ENCODE results near the gene CLMN.
A peak's percentile ranks its signal among the peaks of the same experiment; 100 is the strongest.
"Not testable (repeated sequence)": the region's sequence is repeated elsewhere in the genome, so short reads cannot be mapped to it uniquely, and the experiment has no call there.

CLMN gene

DNA sequence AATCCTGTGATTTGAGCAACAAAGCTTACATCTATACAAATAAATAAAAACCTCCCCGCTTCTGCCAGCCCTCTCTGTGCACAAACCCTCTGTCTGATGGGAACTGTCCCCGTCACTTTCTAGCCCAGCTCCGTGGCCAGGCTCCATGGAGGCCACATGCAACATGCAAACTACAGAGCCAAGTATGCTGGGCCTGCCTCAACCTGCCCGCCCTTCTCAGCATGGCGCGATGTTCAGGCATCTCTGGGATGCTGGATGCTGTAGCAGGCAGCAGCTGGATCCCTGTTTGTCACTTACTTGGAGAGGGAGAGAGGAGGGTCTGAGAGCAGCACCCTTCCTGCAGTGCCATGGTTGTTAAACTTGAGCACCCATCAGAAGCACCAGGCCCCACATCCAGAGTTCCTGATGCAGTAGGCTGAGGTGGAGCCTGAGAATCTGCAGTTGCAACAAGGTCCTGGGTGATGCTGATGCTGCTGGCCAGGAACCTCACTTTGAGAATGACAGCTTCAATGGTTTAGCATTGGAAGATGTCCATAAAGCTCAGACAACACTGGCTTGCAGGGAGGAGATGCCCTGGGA, 32.4 kb downstream of the CLMN start:
- DNase-seq (ENCODE audit: low read depth in 2 of 2), result no peak

DNA sequence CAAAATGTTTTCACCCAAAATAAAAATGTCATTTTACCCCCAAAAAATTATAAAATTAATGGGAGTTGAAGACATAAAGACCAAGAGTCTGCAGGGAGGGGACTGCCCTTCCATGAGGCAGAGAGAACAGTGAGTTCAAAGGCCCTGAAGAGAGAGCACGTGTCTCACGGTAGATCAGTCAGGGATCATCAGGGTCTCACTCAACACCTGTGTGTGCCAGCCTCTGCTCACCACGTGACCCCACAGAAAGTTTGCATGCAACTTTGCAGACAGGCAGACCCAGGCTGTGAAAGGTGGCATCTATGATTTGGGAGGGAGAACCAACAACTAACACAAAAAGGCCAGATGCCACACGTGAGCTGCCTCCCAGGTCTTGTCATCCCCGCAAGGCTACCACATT, 33.1 kb downstream of the CLMN start:
- no peak for DNase-seq (ENCODE audit: low read depth in 2 of 2)

DNA sequence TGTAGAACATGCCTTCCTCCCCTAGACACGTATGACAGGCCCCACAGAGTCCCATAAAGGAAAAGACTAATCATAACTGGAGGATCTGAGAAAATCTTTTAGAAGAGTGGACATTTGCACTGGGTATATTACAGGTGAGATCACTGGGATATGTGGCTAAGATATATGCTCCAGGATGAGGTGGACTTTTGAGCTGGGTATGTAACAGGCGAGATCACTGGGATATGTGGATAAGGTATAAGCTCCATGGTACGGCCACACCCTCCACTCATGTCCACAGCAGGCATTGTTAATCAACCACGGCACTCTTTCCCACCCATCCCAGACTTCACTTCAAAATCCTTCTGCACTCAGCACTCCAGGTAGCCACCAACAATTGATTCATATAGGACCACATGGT, 34.1 kb downstream of the CLMN start:
- no peak for DNase-seq (ENCODE audit: low read depth in 2 of 2)

DNA sequence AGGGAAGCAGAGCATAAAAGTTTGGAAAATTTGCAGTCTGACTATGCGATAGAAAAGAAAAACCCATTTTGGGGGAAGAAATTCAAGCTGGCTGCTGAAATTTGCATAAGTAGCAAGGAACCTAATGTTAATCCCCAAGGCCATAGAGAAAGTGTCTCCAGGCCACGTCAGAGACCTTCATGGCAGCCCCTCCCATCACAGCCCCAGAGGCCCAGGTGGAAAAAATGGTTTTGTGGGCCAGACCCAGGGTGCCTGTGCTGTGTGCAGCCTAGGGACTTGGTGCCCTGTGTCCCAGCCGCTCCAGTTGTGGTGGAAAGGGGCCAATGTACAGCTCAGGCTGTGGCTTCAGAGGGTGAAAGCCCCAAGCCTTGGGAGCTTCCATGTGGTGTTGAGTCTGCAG, 35.9 kb downstream of the CLMN start:
- not testable (repeated sequence) for DNase-seq (ENCODE audit: low read depth in 2 of 2)

DNA sequence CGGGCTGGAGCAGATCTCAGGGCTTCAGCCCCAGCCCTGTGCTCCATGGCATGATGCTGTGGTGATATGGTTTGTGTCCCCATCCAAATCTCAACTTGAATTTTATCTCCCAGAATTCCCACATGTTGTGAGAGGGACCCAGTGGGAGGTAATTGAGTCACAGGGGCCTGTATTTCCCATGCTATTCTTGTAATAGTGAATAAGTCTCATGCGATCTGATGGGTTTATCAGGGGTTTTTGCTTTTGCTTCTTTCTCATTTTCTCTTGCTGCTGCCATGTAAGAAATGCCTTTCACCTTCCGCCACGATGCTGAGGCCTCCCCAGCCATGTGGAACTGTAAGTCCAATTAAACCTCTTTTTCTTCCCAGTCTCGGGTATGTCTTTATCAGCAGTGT, 36.7 kb downstream of the CLMN start:
- not testable (repeated sequence) for DNase-seq (ENCODE audit: low read depth in 2 of 2)

DNA sequence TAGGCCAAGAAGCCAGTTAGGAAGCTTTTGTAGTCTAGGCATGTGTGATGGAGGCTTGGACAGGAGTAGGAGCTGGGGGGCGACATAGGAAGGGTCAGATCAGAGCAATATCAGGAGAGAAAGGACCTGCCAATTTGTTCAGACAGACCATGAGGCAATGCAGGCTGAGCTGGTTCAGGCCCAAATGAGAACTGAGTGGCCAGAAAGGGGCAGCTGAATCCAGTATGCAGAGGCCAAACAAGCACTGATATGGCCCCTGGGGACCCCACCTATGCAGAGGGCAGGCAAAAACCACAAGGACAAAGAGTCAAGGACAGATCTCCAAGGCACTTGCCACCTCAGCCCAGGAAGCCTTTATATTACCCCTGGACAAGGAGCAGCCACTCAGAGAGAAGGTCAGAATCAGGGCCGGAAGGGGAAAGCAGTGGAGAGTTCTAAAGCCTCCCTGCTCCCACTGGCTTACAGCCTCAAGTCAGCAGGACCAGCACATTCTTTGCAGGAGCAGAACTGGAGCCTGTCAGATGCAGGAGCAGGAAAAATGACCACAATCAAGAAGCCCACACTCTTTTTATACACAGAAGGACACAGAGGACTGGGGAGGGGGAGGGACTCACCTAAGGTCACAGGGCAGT, 37.2 kb downstream of the CLMN start:
- no peak for DNase-seq (ENCODE audit: low read depth in 2 of 2)

DNA sequence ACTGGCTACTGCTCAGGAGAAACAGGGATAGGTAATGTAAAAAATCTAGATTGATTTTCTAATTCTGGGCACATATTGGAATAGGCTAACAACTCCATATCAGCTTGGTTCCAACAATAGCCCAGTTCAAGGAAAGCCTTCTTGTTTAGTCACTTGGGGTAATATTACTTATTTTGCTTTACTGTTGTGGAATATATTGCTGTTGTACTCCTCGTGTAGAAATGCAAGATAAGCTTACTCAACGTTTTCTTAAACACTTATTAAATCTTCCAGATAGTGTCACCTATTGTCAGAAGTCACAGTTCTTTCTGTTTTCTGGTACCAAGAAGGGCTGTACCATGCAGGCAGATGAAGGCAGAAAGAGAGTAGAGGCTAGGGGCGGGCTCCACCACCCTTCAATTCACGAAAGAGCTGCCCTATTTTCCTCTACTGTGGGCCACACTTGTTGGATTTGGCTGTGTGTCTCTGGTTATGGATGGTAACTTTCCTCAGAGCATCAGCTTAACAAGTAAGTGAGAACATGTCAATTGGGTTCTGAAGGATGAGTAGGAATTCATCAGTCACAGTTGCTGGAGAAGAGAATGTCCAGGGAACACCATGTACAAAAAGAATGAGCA, 38.0 kb downstream of the CLMN start:
- DNase-seq (ENCODE audit: low read depth in 2 of 2), result no peak

DNA sequence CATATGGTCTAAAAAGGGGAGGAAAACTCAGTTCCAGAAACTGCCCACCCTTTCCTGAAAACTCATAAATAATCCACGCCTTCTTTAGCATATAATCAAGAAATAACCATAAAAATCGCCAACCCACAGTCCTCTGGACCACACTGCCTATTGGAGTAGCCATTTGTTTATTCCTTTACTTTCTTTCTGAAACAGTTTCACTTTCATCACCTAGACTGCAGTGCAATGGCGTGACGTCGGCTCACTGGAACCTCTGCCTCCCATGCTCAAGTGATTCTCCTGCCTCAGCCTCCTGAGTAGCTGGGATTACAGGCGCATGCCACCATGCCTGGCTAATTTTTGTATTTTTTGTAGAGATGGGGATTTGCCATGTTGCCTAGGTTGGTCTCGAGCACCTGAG, 44.2 kb downstream of the CLMN start:
- no peak for DNase-seq (ENCODE audit: low read depth in 2 of 2)

DNA sequence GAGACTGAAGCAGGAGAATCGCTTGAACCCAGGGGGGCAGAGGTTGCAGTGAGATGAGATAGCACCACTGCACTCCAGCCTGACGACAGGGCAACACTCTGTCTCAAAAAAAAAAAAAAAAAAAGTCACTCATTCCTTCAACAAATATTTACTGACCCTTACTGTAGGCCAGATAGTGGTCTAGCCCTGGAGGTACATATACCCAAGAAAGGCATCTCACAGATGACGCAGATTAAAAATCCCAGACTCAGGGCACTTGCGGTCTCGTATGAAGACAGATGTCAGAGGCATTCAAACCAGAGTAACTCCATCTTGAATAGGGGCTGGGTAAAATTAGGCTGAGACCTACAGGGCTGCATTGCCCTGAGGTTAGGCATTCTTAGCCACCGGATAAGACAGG, 44.8 kb downstream of the CLMN start:
- no peak for DNase-seq (ENCODE audit: low read depth in 2 of 2)

DNA sequence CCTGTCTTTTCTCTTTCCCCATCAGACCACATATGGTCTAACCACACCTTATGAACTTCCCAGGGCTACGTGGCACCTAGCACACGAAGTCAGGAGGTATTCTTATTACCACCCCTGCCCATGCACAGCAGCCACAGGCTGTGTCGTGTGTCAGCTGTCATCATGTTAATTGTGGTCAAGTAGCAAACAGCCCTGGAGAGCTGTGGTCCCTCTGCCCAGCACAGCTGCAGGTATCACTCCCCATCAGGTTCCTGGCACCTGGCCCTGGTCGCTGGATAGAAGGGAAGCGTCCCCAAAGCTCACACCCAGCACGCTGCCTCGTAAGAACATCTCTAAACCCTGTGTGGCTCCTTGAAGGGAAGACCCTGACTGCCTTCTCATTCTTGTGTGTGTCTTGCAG, 45.4 kb downstream of the CLMN start:
- no peak for DNase-seq (ENCODE audit: low read depth in 2 of 2)

DNA sequence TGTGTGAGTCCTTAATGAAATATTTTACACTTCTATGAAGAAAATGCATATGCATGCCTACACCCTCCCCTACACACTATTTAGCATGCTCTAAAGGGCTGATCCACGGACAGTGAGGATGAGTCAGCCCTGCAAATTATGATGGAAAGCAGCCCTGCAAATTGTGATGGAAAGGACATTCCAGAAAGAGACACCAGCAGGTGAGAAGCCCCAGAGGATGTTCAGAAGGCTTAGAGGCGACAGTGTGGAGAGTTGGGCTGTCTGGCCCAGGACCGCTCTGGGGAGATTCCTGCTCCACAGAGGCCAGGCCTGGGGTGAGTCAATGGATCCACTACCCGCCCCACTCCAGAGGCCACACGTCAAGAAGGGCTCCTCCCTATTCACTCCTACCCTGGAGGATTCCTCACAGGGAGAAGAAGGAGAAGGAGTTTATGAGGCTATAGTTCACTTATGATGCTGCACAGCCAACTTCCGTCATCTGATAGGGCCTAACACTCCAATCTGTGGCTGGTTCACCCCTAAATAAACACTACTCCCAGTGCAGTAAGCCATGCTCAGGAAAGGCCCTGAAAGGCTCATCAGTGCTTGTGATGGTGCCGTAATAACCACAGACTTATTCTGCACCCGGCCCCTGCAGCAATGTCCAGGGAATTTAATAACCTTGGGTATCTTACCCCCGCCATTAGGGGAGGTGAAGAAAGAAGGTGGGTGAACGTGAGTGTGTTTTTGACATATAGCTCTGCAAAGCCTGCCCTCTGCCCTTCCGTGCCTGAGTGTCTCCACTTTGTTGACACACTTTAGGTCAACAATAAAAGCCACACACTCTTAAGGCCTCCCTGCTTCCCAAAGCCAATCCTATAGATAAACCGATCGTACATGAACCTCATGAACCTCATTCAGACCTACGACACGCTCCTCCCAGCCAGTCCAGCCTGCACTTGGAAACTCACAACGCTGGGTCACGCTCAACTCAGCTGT, 46.4 kb downstream of the CLMN start:
- no peak for DNase-seq (ENCODE audit: low read depth in 2 of 2)

DNA sequence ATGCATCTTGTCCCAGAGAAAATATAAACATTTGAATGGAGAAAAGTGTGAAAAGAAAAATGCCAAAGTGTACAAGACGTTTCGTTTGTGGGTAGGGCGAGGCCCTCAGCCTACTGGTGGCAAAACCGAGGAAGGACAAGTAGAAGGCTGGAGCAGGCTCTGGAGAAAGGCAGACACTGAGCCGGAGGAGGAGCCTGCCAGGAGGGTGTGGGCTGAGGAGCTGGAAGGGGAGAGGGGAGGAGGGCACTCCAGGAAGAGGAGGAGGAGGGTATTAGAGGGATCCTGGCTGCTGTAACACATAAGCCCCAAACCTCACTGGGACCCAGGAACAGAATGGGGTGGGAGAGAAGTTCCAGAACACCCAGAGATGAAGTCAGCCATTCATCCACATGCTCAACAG, 47.7 kb downstream of the CLMN start:
- no peak for DNase-seq (ENCODE audit: low read depth in 2 of 2)

DNA sequence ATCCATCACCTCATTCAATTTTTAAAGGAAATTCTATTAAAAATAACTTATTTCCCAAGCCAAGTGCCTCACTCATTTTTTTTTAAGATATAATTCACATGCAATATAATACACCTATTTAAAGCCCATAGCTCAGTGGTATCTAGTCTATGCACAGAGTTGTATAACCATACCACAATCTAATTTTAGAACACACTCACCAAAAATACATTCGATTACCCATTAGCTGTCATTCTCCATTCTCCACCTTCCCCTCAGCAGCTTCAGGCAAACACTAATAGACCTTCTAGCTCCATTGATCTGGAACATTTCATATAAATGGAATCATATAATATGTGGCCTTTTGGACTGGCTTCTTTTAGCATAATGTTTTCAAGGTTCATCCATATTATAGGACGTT, 49.5 kb downstream of the CLMN start:
- no peak for DNase-seq (ENCODE audit: low read depth in 2 of 2)

DNA sequence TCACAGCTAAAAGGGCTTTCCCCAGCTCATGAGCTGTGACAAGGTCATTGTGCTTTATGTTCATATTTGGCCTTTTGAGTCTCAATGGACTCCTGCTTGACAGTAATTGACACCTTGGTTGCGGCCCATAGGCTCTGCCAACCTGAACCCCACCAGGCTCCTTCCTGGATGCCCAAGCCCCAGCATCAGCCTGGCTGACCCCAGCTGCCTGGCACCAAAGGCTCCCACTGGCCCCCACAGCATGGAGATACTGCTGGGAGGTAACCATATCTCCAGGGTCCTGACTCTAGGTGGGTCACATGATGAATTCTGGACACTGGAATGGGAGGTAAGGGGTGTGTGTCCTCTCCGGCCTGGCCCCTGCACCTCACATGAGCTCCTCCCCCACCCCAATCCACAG, 50.2 kb downstream of the CLMN start:
- DNase-seq (ENCODE audit: low read depth in 2 of 2), result no peak

DNA sequence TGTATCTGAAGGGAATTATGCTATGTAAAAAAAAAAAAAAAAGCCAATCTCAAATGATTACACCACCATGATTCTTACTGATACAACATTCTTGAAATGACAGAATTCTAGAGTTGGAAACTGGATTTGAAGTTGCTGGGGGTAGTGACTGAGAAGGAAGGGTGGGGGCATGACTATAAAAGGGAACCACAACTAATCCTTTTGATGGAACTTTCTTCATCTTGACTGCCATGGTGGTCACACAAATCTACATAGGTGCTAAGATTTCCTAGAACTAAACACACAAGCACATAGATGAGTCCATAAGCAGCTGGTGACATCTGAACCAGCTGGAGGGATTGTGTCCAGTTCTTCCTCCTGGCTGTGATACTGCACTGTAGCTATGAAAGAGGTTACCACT, 51.4 kb downstream of the CLMN start:
- no peak for DNase-seq (ENCODE audit: low read depth in 2 of 2)

DNA sequence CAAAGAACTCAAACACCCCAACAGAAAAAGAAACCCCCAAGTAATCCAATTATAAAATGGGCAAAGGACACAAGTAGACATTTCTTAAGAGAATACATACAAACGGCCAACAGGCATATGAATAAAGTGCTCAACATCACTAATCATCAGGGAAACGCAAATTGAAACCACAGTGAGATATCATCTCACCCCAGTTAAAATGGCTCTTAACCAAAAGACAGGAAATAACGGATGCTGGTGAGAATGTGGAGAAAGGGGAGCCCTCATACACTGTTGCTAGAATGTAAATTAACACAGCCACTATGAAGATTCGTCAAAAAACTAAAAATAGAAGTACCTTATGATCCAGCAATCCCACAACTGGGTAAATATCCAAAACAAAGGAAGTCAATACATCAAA, 52.4 kb downstream of the CLMN start:
- no peak for DNase-seq (ENCODE audit: low read depth in 2 of 2)

DNA sequence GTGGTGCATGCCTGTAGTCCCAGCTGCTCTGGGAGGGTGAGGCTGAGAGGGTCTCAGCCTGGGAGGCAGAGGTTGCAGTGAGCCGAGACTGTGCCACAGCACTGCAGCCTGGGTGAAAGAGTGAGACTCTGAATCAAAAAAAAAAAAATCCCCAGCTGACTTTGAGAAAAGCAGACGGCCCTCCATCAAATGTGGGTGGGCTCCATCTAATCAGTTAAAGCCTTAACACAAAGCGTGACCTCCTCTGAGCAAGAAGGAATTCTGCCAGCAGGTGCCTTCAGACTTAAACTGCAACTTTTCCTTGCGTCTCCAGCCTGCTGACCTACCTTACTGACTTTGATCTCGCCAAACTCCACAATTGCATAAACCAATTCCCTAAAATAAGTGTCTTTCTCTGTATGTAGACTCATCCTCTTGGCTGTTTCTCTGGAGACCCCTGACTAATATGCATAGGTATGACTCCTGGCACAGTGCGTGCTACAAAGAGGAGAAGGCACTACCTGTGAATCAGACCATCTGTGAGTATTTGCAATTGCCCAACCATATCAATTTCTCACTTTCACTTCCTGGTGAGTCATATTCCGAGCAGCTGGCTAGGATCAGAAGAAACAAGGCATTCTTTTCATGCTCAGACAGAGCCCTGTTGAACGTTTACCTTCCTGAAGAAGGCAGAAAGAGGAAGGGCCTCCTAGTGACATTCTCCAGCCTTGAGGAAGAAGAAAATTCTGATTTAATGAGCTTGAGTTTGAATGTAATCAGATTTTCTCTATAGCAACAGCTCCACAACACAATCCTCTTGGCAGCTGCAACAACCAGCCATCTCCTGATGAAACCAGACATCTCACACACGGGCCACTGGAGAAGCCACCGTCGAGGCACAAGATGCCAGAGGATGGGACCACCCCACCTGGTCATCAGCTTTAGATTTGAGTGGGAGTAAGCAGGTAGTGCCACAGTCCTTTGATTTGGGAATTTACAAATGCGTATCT, 54.3 kb downstream of the CLMN start:
- DNase-seq (ENCODE audit: low read depth in 2 of 2), result peak in 1 of 2 experiments; percentile 36

DNA sequence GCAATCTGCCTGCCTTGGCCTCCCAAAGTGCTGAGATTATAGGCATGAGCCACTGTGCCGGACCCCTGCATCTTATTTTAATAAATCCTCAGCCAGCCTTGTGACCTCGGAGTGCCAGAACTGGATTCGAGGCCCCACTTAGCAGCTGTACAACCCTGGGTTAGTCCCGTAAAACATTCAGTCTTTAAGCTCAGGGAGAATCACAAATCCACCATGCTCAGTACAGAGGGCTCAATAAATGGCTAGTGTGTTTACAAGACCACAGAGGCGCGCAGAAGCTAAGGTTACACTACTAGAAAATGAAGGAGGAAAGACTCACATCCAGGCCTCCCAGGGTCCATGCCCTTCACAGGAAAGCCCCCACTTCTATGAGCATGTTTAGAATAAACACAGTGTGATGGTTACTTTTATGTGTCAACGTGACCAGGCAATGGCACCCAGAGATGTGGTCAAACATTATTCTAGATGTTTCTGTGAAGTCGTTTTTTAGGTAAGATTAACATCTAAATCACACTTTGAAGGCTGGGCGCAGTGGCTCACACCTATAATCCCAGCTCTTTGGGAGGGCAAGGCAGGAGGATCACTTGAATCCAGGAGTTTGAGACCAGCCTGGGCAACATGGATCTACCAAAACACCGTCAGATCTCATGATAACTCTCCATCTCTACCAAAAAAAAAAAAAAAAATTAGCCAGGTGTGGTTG, 55.3 kb downstream of the CLMN start:
- no peak for DNase-seq (ENCODE audit: low read depth in 2 of 2)

DNA sequence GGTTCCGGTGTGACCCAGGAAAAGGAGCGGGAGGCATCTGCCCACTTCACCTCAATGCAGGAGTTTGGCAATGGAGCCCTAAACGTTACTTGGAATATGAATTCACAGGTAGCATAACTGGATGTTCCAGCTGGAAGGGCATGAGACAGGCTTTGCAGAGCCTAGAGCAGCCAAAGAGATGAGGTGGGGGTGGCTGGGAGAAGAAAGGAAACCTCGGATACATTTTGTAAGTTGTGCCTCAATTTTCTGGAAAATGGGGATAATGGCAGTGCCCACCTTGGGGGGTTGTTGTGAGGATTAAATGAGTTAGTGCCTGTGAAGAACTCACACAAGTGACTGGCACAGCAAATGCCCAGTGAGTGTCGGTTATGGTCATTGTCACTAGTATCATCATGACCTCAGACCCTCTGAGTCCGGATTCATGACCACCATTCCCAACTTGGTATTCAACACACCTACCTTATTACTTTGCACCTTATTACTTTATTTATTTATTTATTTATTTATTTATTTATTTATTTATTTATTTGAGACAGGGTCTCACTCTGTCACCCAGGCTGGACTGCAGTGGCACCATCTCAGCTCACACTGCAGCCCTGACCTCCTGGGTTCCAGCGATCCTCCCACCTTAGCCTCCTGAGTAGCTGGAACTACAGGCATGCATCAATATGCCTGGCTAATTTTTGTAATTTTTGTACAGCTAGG, 56.0 kb downstream of the CLMN start:
- no peak for DNase-seq (ENCODE audit: low read depth in 2 of 2)

DNA sequence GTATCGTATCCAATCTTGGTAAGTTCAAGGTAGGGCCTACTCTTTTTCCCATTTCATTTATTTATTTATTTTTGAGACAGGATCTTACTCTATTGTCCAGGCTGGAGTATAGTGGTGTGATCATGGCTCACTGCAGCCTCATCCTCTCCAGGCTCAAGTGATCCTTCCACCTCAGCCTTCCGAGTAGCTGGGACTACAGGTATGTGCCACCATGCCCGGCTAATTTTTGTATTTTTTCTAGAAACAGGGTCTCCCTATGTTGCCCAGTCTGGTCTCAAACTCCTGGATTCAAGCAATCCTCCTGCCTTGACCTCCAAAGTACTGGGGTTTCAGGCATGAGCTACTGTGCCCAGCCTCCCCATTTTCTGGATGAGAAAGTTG, 57.2 kb downstream of the CLMN start:
- no peak for DNase-seq (ENCODE audit: low read depth in 2 of 2)

Measured in stimulated activated CD4-positive, alpha-beta T cell treated with anti-CD3 and anti-CD28 coated beads, Interleukin-12 subunit alpha, Interleukin-12 subunit beta, amount 100 ng/mL, for 24 hours (primary cell).